ENCODE results near the gene OMP. TPM values are rescaled to one million over a fixed set of nuclear protein-coding genes. Genes with fewer than 3 reads are reported as not detected.

The OMP gene
- total and polyA plus RNA-seq, 2 donors (not counting 1 experiment from before 2014, with no cell fraction given) = not detected

- intact Hi-C loops (cut with micrococcal nuclease) = loop anchor here (1.0 to 5.0 kb wide), 6 partner anchors 19 to 931 kb away; partner anchors contain the start of genes ACER3 and PAK1
- CTCF ChIA-PET = interaction anchor here (1.1 to 3.2 kb wide), 4 partner anchors 18 to 146 kb away, joined by 3 to 18 read pairs (median 10); no protein-coding TSS in a partner anchor
These were observed 36.8 kb upstream of the OMP start for GRCh38 chr11:77065878-77066228.

More at GRCh38 chr11:77065878-77066228, 36.8 kb upstream of the OMP start:
- Mint-ChIP-seq H3K27me3 (peaks cover 14% of the 10 kb centered on the region), H3K27ac (peak overlapping the region; percentile 89), H3K4me1 (peaks cover 12% of the 10 kb centered on the region), H3K9me3 (ENCODE audit: insufficient read depth) (no peaks in the 10 kb centered on the region), H3K4me3 (peak overlapping the region; percentile 95)
- Histone ChIP-seq H3K4me3 (ENCODE audit: control extremely low read depth in 1 of 5, extremely low read depth in 1 of 5, insufficient read depth in 1 of 5, low read depth in 2 of 5, low read length in 4 of 5) (peak overlapping the region; percentile 48 to 83 (median 69)), H3K9me3 (ENCODE audit: control extremely low read depth in 1 of 3, control insufficient read depth in 2 of 3, insufficient read depth in 1 of 3, low read length in 2 of 3) (peaks cover 0 to 6% (median 1%) of the 10 kb centered on the region in 3 donors), H3K79me2 (ENCODE audit: control insufficient read depth, insufficient read depth, low read length) (no peaks in the 10 kb centered on the region), H3K4me1 (ENCODE audit: control insufficient read depth in 2 of 2, insufficient read depth in 2 of 2, low read length in 2 of 2) (peaks cover 11 to 16% of the 10 kb centered on the region in 2 donors), H3K36me3 (replicated peaks in 1 of 2; ENCODE audit: control extremely low read depth in 1 of 2, control insufficient read depth in 1 of 2, extremely low read depth in 1 of 2, insufficient read depth in 2 of 2, low read length in 1 of 2) (no peaks in the 10 kb centered on the region), H3K27ac (ENCODE audit: low read length in 2 of 2) (no peak overlapping the region), H3K4me2 (replicated peaks; ENCODE audit: low read depth, low read length, poor library complexity, severe bottlenecking) (peak overlapping the region; percentile 99), H3K27me3 (replicated peaks in 1 of 4; ENCODE audit: control extremely low read depth in 1 of 4, control insufficient read depth in 3 of 4, insufficient read depth in 4 of 4, low read length in 3 of 4) (peaks cover 0 to 3% (median 0%) of the 10 kb centered on the region in 4 experiments), H4K20me1 (ENCODE audit: control insufficient read depth, insufficient read depth, low read length, poor library complexity, severe bottlenecking) (no peaks in the 10 kb centered on the region), H3K9ac (ENCODE audit: low read length) (peak overlapping the region; percentile 84), H2AFZ (ENCODE audit: insufficient read depth, low read depth, low read length, poor library complexity, severe bottlenecking) (peak overlapping the region; percentile 99)
- 21% methylated on average over 11 of the region's 14 CpGs for WGBS (ENCODE audit: insufficient coverage)
- no peak for ATAC-seq (ENCODE audit: low read depth)
- POLR2A ChIA-PET = interaction anchor here (1.0 kb wide), 1 partner anchor 18 kb away, joined by 3 read pairs; no protein-coding TSS in a partner anchor
- DNase-seq = no peak
- no peak for TF ChIP-seq CTCF (IDR thresholded peaks at IDR 0.05)
- TF ChIP-seq EZH2 (IDR thresholded peaks at IDR 0.05; ENCODE audit: borderline replicate concordance, insufficient read depth, low read depth, low read length, poor library complexity, severe bottlenecking) = no peak
